ENCODE results near the gene PRKCB.

PRKCB gene

DNA sequence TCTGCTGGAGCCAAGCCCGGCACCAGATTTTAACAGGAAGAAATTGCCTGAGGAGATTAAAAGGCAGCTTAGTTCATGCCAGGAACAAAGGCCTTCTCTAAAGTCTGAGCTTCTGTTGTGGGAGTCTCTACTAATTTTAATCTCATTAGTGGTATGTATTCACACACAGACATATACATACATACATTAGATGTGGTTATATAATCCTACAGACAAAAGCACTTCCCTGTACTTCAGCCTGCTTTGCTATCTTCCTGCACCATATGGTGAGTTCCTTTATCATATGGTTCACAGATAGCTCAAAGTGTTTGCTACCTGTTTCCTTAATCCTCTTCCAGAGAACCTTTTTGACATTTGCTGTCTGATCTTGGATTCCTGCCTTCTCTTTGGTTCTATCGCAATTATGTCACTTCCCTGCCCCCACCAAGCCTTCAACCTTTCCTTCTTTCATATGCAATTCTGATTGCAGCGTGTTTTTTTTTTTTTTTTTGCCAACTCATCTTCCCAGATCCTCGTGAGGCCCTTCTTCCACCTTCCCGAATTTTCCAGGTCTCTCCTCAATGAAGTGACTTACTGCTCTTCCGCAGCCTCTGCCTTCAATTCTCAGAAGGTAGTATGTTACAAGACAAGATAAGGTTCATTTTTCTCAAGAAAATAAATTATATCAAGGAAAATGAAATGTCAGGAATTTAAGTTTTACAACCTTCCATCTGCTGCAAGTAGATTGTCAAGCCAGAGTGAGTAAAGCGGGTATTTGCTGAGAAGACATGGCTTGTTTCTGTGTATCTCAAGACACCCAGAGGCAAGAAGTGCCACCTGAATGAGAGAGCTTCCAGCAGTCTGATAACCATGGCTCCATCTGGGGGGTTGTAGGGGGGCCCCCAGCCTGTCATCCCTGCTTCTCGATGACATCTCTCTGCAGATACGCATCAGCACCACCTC is 300.1 kb downstream of the PRKCB start:
- Histone ChIP-seq H4K20me1 (ENCODE audit: insufficient read depth, low read length, poor library complexity, severe bottlenecking) (no peaks in the 10 kb centered on the region), H3F3A (ENCODE audit: low read depth) (no peaks in the 10 kb centered on the region), H3K9me2 (replicated peaks; ENCODE audit: low read depth, low read length) (no peaks in the 10 kb centered on the region), H3K9me3 (ENCODE audit: insufficient read depth, low read depth, low read length) (no peaks in the 10 kb centered on the region), H3K4me3 (ENCODE audit: low read length, poor library complexity, severe bottlenecking) (no peak overlapping the region), H3K9ac (ENCODE audit: low read depth, low read length, poor library complexity, severe bottlenecking) (no peak overlapping the region), H3K27me3 (ENCODE audit: insufficient read depth, low read length, poor library complexity, severe bottlenecking) (no peaks in the 10 kb centered on the region), H3K79me2 (ENCODE audit: insufficient read depth, low read length) (no peaks in the 10 kb centered on the region), H3K4me2 (ENCODE audit: low read depth, low read length, poor library complexity, severe bottlenecking) (no peak overlapping the region), H3K36me3 (ENCODE audit: insufficient read depth, low read length) (peaks cover 15% of the 10 kb centered on the region; the same call in 1 of the 2 replicates), H3K4me1 (ENCODE audit: insufficient read depth, low read length, poor library complexity, severe bottlenecking) (no peaks in the 10 kb centered on the region), H2AFZ (ENCODE audit: low read length) (no peak overlapping the region)
- no peak for TF ChIP-seq EZH2phosphoT487 (IDR thresholded peaks at IDR 0.05; ENCODE audit: borderline replicate concordance)
- TF ChIP-seq, protein P1, sequence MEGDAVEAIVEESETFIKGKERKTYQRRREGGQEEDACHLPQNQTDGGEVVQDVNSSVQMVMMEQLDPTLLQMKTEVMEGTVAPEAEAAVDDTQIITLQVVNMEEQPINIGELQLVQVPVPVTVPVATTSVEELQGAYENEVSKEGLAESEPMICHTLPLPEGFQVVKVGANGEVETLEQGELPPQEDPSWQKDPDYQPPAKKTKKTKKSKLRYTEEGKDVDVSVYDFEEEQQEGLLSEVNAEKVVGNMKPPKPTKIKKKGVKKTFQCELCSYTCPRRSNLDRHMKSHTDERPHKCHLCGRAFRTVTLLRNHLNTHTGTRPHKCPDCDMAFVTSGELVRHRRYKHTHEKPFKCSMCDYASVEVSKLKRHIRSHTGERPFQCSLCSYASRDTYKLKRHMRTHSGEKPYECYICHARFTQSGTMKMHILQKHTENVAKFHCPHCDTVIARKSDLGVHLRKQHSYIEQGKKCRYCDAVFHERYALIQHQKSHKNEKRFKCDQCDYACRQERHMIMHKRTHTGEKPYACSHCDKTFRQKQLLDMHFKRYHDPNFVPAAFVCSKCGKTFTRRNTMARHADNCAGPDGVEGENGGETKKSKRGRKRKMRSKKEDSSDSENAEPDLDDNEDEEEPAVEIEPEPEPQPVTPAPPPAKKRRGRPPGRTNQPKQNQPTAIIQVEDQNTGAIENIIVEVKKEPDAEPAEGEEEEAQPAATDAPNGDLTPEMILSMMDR (conservative IDR thresholded peaks at IDR 0.05; ENCODE audit: low read length): no peak

DNA sequence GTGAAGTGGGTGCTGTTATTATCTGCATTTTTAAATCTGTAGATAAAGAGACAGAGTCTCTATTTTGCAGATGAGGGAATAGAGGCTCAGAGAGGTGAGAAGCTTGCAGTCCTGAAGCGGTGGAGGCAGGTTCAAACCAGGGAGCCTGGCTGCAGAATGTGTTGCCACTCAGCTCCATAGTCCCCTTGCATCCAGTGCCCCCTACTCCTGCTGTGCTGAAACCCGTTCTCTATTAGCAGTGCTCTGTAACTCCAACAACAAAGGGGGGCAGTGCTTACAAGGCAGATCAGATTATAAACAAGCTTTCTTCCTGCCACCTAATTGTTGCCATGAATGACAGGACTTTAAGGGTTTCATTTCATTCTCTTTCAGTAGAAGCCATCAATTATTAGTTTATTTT is 302.2 kb downstream of the PRKCB start:
- H3F3A ChIP-seq (ENCODE audit: low read depth): no peaks in the 10 kb centered on the region
- H4K20me1 ChIP-seq (ENCODE audit: insufficient read depth, low read length, poor library complexity, severe bottlenecking): no peaks in the 10 kb centered on the region
- no peaks in the 10 kb centered on the region for H3K9me2 ChIP-seq (replicated peaks; ENCODE audit: low read depth, low read length)
- TF ChIP-seq, protein P1 (conservative IDR thresholded peaks at IDR 0.05; ENCODE audit: low read length): no peak
- no peak for TF ChIP-seq EZH2phosphoT487 (IDR thresholded peaks at IDR 0.05; ENCODE audit: borderline replicate concordance)
- H3K4me3 ChIP-seq (ENCODE audit: low read length, poor library complexity, severe bottlenecking): no peak overlapping the region
- no peaks in the 10 kb centered on the region for H3K4me1 ChIP-seq (ENCODE audit: insufficient read depth, low read length, poor library complexity, severe bottlenecking)
- H3K36me3 ChIP-seq (ENCODE audit: insufficient read depth, low read length): peaks cover 12% of the 10 kb centered on the region; the same call in 1 of the 2 replicates
- no peak overlapping the region for H3K9ac ChIP-seq (ENCODE audit: low read depth, low read length, poor library complexity, severe bottlenecking)
- no peak overlapping the region for H3K4me2 ChIP-seq (ENCODE audit: low read depth, low read length, poor library complexity, severe bottlenecking)
- H3K79me2 ChIP-seq (ENCODE audit: insufficient read depth, low read length): no peaks in the 10 kb centered on the region
- no peaks in the 10 kb centered on the region for H3K27me3 ChIP-seq (ENCODE audit: insufficient read depth, low read length, poor library complexity, severe bottlenecking)
- H3K9me3 ChIP-seq (ENCODE audit: insufficient read depth, low read depth, low read length): no peaks in the 10 kb centered on the region
- H2AFZ ChIP-seq (ENCODE audit: low read length): no peak overlapping the region

DNA sequence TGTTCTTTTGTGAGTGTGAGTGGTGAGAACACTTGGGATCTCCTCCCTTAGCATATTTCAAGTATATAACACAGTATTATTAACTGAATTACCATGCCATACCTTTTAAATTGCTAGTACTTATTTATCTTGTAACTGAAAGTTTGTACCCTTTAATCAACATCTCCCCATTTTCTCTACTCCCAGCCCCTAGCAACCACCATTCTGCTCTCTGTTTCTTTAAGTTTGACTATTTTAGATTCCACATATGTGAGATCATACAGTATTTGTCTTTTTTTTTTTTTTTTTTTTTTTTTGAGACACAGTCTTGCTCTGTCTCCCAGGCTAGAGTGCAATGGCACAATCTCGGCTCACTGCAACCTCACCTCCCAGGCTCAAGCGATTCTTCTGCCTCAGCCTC is 302.8 kb downstream of the PRKCB start:
- Histone ChIP-seq H3F3A (ENCODE audit: low read depth) (no peaks in the 10 kb centered on the region), H3K36me3 (ENCODE audit: insufficient read depth, low read length) (peaks cover 9% of the 10 kb centered on the region; the same call in 1 of the 2 replicates), H4K20me1 (ENCODE audit: insufficient read depth, low read length, poor library complexity, severe bottlenecking) (no peaks in the 10 kb centered on the region), H3K27me3 (ENCODE audit: insufficient read depth, low read length, poor library complexity, severe bottlenecking) (no peaks in the 10 kb centered on the region), H3K9me2 (replicated peaks; ENCODE audit: low read depth, low read length) (no peaks in the 10 kb centered on the region), H3K79me2 (ENCODE audit: insufficient read depth, low read length) (no peaks in the 10 kb centered on the region), H3K4me1 (ENCODE audit: insufficient read depth, low read length, poor library complexity, severe bottlenecking) (no peaks in the 10 kb centered on the region), H3K9me3 (ENCODE audit: insufficient read depth, low read depth, low read length) (no peaks in the 10 kb centered on the region), H3K4me2 (ENCODE audit: low read depth, low read length, poor library complexity, severe bottlenecking) (no peak overlapping the region), H2AFZ (ENCODE audit: low read length) (no peak overlapping the region), H3K9ac (ENCODE audit: low read depth, low read length, poor library complexity, severe bottlenecking) (no peak overlapping the region), H3K4me3 (ENCODE audit: low read length, poor library complexity, severe bottlenecking) (no peak overlapping the region)
- TF ChIP-seq, protein P1 (conservative IDR thresholded peaks at IDR 0.05; ENCODE audit: low read length): no peak
- TF ChIP-seq EZH2phosphoT487 (IDR thresholded peaks at IDR 0.05; ENCODE audit: borderline replicate concordance): no peak
